Choroid plexus epithelial cell (primary cell): ENCODE measurements around the gene PIK3R6.
"Not testable (repeated sequence)": the region's sequence is repeated elsewhere in the genome, so short reads cannot be mapped to it uniquely, and the experiment has no call there.

Source experiments
- DNase-seq: peaks from one replicate; pipeline ENCODE4 v3.0.0-alpha.2; 2010; ENCODE audit warnings: low read depth
- H3K4me3 ChIP-seq: 2 replicates; pipeline ENCODE4 v1.5.1; 2011; ENCODE audit warnings: low read depth, mild to moderate bottlenecking, control low read depth, low read length, moderate library complexity
- TF ChIP-seq, protein P1 (sequence below): conservative IDR thresholded peaks from 2 replicates; pipeline ENCODE4 v1.5.1; 2011; ENCODE audit warnings: low read depth, mild to moderate bottlenecking, control low read depth, inconsistent platforms, low read length, moderate library complexity

The PIK3R6 gene

DNA sequence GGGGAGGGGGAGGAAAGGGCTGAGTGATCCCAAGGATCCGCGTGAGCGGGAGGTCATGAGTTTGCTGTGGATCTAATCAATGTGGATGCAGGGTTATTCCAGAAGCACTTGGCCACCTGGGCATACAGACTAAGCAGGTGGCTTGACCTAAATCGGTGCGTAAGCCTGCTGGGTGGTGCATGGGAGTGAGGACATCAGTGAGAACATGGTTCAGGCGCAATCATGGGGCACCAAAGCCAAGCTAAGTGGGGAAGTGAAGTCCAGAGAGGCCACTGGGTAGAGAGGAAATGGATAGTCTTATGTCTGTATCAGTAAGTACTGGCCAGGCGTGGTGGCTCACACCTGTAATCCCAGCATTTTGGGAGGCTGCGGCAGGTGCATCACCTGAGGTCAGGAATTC, 49.4 kb downstream of the PIK3R6 start:
- no peak for DNase-seq
- H3K4me3 ChIP-seq: no peak overlapping the region
- TF ChIP-seq, protein P1, sequence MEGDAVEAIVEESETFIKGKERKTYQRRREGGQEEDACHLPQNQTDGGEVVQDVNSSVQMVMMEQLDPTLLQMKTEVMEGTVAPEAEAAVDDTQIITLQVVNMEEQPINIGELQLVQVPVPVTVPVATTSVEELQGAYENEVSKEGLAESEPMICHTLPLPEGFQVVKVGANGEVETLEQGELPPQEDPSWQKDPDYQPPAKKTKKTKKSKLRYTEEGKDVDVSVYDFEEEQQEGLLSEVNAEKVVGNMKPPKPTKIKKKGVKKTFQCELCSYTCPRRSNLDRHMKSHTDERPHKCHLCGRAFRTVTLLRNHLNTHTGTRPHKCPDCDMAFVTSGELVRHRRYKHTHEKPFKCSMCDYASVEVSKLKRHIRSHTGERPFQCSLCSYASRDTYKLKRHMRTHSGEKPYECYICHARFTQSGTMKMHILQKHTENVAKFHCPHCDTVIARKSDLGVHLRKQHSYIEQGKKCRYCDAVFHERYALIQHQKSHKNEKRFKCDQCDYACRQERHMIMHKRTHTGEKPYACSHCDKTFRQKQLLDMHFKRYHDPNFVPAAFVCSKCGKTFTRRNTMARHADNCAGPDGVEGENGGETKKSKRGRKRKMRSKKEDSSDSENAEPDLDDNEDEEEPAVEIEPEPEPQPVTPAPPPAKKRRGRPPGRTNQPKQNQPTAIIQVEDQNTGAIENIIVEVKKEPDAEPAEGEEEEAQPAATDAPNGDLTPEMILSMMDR: no peak

DNA sequence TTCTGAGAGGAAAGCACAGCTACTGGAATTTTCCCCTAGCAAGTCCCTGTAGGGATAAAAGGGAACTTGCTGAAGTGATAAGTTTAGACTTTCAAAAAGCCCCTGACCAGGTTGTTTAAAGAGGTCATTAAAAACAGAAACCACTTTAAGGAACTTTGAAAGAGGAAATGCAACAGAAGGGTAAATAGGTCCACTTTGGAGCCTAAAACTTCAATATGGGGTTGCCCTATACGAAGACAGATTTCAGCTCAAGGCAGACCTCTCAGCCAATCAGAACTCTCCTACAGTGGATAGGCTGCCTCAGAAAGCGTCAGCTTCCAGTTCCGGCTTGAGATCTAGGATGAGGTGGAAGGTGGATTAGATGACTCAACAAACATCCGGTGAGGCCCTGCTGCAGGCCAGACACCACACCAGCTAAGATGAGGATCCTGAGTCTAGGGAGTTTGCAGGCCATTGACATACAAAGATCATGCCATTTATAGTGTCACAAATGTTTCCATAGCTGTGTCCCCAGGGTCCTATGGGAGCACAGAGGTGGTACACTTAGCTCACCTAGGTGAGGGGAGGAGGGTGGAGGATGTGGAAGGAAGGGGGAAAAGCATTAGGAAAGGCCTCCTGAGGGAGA, 60.4 kb downstream of the PIK3R6 start:
- no peak for DNase-seq
- no peak overlapping the region for H3K4me3 ChIP-seq
- TF ChIP-seq, protein P1: no peak

DNA sequence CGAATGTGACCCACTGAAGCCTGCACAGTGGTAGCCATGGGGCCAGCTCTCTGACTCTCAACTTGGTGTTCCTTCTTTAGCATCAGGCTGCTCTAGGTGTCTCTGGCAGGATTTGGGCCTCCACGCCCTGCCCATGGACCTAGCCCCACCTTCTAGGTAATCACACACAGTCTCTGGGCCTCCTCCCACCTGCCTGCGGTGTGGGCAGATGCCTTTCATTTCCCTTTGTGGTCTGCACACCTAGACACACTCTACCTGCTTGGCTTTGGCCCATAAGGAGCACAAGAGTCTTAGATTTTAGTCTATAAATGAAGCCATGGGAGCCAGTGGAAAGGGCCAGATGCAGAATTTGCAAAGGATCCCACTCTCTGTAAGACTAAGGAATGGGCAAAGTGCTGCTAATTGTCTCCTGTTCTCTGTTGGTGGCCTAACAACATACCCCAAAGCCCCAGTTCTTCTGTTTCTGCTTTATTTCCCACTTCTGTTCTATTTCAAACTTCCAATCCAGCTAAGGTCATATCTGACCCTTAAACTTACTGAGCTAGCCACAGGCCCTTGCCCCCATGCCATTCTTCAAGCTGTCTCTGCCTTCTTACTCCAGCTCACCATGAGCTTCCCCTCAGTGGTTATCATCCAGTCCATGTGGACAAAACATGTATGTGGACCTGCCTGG, 61.1 kb downstream of the PIK3R6 start:
- DNase-seq: no peak
- TF ChIP-seq, protein P1: no peak
- no peak overlapping the region for H3K4me3 ChIP-seq

DNA sequence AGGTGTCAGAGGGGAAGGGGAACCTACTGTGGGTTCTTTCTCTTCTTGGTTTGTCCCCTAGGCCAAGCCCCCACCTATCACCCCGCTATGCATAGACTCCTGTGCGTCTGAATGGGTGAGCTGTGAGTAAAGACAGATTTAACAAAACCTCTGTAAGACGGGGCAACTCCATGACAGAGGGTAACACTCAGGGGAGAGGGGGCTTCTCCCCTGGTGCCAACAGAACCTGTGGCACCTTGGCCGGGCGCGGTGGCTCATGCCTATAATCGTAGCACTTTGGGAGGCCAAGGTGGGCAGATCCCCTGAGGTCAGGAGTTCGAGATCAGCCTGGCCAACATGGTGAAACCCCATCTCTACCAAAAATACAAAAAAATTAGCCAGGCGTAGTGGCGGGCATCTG, 62.1 kb downstream of the PIK3R6 start:
- not testable (repeated sequence) for H3K4me3 ChIP-seq, DNase-seq

DNA sequence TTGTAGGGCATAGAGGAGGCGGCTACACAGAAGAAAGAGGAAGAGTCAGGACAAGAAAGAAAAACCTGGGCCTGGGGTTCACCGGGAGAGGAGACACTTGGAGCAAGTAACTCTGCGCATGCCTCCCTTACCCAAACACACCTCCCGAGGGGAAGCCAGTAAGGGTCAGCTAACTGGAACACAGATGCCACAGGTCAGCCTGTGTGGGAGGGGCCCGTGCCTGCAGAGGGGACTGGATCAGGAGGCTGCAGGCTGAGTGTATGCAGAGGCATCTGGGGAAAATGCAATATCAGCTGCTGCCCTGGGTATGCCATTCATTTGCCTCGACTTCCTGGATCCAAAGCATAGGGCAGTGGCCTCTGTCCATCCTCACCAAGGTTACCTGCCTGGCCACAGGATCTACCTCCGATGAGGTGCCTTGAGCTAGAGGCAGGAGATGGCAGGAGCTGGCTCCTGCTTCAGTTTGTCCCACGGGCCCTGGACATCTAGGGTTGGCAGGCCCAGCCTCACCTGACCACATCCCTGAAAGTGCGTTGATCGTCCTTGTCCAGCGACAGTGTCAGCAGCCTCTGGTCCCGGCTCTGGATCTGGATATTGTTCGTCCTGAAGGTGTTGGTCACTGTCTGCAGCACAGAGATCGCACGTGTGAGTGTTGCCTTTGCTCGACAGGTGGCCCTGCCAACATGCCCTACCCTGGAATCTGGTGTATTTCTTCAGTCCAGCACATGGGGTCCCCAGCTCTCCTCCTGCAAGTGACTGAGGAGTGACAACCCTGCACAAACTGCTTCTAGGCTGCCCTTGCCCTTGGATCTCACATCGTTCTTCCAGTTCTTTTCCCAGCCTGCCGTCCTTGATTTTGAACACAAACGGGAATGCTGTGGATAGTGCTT, 63.7 kb downstream of the PIK3R6 start:
- TF ChIP-seq, protein P1: no peak
- DNase-seq: no peak
- no peak overlapping the region for H3K4me3 ChIP-seq

DNA sequence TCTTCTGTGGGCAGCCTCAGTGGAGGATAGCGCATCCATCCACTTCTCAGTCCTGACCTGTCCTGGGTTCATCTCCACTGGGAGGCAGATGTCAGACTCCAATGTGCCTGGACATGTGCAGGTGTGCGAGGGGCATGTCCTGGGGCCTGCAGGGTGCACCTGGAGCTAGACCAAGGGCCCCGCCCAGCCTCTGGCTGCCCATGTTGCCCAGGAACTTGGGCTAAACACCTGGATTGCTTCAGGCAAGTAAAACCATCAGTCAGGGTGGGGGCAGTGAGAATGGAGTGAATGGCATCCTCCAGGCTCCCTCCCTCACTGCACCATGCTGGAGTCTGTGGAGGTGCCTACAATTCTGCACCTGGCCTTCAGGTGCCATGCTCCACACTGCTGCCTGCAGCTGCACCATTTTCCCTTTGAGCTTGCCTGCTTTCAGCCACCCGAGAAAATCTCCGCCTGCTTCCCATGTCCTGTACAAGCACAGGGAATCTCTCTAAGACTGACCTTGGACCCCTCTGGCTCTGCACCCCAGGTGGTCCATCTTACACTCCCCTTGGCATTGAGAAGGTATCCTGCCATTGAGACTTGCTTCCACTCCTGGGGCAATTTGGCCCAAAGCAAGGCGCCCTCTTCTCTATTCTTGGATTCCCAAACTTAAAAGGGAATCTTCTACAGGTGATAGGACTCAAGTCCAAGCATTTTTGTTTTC, 66.2 kb downstream of the PIK3R6 start:
- TF ChIP-seq, protein P1: no peak
- no peak overlapping the region for H3K4me3 ChIP-seq
- DNase-seq: no peak

DNA sequence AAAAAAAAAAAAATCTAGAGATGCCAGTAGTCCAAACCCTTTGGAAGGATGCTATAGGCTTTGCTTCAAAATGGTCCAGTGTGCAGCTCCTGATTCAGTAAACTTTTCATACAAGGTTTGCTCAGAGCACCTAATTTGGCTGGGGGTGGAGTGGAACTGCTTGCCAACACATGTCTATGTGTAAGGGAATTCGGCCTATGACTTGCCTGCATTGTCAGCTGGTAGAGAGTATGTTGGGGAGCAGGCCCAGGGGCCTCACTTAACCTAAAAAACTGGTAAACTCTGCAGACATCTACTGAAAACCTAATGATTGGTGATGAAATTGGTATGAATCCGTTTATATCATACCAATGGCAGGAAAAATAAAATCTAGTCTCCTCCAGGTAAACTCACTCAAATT, 66.8 kb downstream of the PIK3R6 start:
- no peak for DNase-seq
- H3K4me3 ChIP-seq: no peak overlapping the region
- TF ChIP-seq, protein P1: no peak
